Panc1 (cell line): Measurements from ENCODE around the gene SMTNL1. TPM values are rescaled to one million over a fixed set of nuclear protein-coding genes. Genes with fewer than 3 reads are reported as not detected.

Experiments
- ATAC-seq: fragments of 200-7000 bp; cut with Tn5 transposase; 2 replicates; pipeline ENCODE4 v1.9.1; 2020; ENCODE audit warnings: mild to moderate bottlenecking, moderate library complexity
- BruUV-seq: library from RNA; stranded (reverse); fragments of 400-500 nt; replicated peaks from 2 replicates; lab custom pipeline; 2021; lab: Mats Ljungman, UMichigan
- CTCF ChIA-PET: fragments of 300-600 bp; sonication (Branson Sonifier 250); formaldehyde crosslinking; loops from one replicate; lab custom pipeline; 2022; ENCODE audit warnings: antibody characterized with exemption; lab: Charles Lee
- POLR2A ChIA-PET: fragments of 300-600 bp; sonication (Branson Sonifier 250); formaldehyde crosslinking; loops from one replicate; lab custom pipeline; 2022; ENCODE audit warnings: antibody characterized with exemption; lab: Charles Lee
- DNase-seq: peaks from one replicate; pipeline ENCODE4 v3.0.0-alpha.2; 2010; ENCODE audit warnings: low read depth, low spot score
- H3K27ac ChIP-seq: 2 replicates; pipeline ENCODE4 v1.5.1; 2011; ENCODE audit warnings: mild to moderate bottlenecking, low read length, inconsistent platforms
- H3K27me3 ChIP-seq: fragments of 200-500 bp; sonication (Bioruptor generic); 2 replicates; pipeline ENCODE4 v1.6.0; 2014; ENCODE audit warnings: low read length, inconsistent platforms; ENCODE audit not compliant: control insufficient read depth, insufficient read depth
- H3K36me3 ChIP-seq: fragments of 200-500 bp; sonication (Bioruptor generic); 2 replicates; pipeline ENCODE4 v1.5.1; 2014; ENCODE audit warnings: inconsistent platforms, mild to moderate bottlenecking, low read length, moderate library complexity; ENCODE audit not compliant: control insufficient read depth, insufficient read depth
- H3K4me1 ChIP-seq: 2 replicates; pipeline ENCODE4 v1.5.1; 2011; ENCODE audit warnings: inconsistent platforms, mild to moderate bottlenecking, low read length, moderate library complexity; ENCODE audit not compliant: control insufficient read depth, insufficient read depth
- H3K4me3 ChIP-seq, 2 experiments: 2 replicates each; pipeline ENCODE4 v1.5.1; 2011 to 2012; ENCODE audit warnings: low read depth in 2 of 2, low read length in 2 of 2, mild to moderate bottlenecking in 2 of 2, inconsistent platforms in 1 of 2, moderate library complexity in 1 of 2
- H3K9me3 ChIP-seq: fragments of 200-500 bp; sonication (Bioruptor generic); 2 replicates; pipeline ENCODE4 v1.5.1; 2014; ENCODE audit warnings: low read depth, mild to moderate bottlenecking, inconsistent platforms, low read length, moderate library complexity; ENCODE audit not compliant: control insufficient read depth, insufficient read depth
- POLR2AphosphoS5 ChIP-seq: IDR thresholded peaks from 2 replicates; pipeline ENCODE4 v1.6.1; 2012; ENCODE audit warnings: mild to moderate bottlenecking, low read depth, low read length, moderate library complexity
- SIN3A ChIP-seq: IDR thresholded peaks from 2 replicates; pipeline ENCODE4 v1.6.1; 2012; ENCODE audit warnings: low read depth, mild to moderate bottlenecking, low read length, moderate library complexity, borderline replicate concordance; ENCODE audit not compliant: insufficient read depth
- TCF7L2 ChIP-seq: IDR thresholded peaks from 2 replicates; pipeline ENCODE4 v1.6.1; 2011; ENCODE audit warnings: mild to moderate bottlenecking, low read depth, low read length, inconsistent platforms
- in situ Hi-C: cut with HindIII; loops from 2 replicates; pipeline ENCODE4 v1.10.0; 2016; ENCODE audit warnings: low sequenced_read_pairs, low pct_unique_long_range_greater_than_20kb
- intact Hi-C: fragments of 100-400 bp; cut with micrococcal nuclease; formaldehyde crosslinking; loops from one replicate; pipeline ENCODE4 v1.10.0; 2022; ENCODE audit not compliant: unreplicated experiment
- total RNA-seq: library from RNA; stranded (reverse); gene quantifications from one replicate; pipeline ENCODE4 v1.2.1, GENCODE V29; 2021; ENCODE audit not compliant: unreplicated experiment
- TF ChIP-seq, protein P1 (sequence below), 2 experiments: IDR thresholded peaks; 2 replicates each; pipeline ENCODE4 v1.6.1; 2011 to 2012; ENCODE audit warnings: low read depth in 2 of 2, control low read depth in 1 of 2, low read length in 1 of 2, mild to moderate bottlenecking in 1 of 2, moderate library complexity in 1 of 2; ENCODE audit not compliant: insufficient read depth in 1 of 2
- TF ChIP-seq, protein P2 (sequence below): fragments of 450-650 bp; IDR thresholded peaks from 2 replicates; pipeline ENCODE4 v1.5.1; 2017; ENCODE audit warnings: mild to moderate bottlenecking

SMTNL1 gene
- total RNA-seq, 1 experiment from 2014 or later = not detected

DNA sequence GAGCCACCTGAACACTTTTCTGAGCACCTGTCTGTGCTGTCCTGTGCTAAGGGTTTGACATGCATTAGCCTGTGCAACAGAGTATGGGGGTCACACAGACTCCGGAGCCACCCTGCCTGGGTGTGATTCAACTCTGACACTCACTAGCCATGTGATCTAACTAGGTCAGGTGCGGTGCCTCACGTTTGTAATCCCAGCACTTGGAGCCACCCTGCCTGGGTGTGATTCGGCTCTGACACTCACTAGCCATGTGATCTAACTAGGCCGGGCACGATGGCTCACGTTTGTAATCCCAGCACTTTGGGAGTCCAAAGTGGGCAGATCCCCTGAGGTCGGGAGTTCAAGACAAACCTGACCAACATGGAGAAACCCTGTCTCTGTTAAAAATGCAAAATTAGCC is 18.6 kb downstream of the SMTNL1 start:
- Histone ChIP-seq H3K27me3 (no peaks in the 10 kb centered on the region), H3K4me1 (no peaks in the 10 kb centered on the region), H3K27ac (no peak overlapping the region), H3K36me3 (no peaks in the 10 kb centered on the region), H3K4me3 (no peak overlapping the region), H3K9me3 (no peaks in the 10 kb centered on the region)
- ChIA-PET POLR2A (no interaction called here), CTCF (no interaction called here)
- in situ Hi-C loops = no loop called here
- DNase-seq = no peak
- no peak for ATAC-seq
- BruUV-seq = no TSS peak
- intact Hi-C loops = no loop called here
- no peak for TF ChIP-seq POLR2AphosphoS5
- TF ChIP-seq, protein P1, sequence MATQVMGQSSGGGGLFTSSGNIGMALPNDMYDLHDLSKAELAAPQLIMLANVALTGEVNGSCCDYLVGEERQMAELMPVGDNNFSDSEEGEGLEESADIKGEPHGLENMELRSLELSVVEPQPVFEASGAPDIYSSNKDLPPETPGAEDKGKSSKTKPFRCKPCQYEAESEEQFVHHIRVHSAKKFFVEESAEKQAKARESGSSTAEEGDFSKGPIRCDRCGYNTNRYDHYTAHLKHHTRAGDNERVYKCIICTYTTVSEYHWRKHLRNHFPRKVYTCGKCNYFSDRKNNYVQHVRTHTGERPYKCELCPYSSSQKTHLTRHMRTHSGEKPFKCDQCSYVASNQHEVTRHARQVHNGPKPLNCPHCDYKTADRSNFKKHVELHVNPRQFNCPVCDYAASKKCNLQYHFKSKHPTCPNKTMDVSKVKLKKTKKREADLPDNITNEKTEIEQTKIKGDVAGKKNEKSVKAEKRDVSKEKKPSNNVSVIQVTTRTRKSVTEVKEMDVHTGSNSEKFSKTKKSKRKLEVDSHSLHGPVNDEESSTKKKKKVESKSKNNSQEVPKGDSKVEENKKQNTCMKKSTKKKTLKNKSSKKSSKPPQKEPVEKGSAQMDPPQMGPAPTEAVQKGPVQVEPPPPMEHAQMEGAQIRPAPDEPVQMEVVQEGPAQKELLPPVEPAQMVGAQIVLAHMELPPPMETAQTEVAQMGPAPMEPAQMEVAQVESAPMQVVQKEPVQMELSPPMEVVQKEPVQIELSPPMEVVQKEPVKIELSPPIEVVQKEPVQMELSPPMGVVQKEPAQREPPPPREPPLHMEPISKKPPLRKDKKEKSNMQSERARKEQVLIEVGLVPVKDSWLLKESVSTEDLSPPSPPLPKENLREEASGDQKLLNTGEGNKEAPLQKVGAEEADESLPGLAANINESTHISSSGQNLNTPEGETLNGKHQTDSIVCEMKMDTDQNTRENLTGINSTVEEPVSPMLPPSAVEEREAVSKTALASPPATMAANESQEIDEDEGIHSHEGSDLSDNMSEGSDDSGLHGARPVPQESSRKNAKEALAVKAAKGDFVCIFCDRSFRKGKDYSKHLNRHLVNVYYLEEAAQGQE (IDR thresholded peaks at IDR 0.05; ENCODE audit: insufficient read depth in 1 of 2, low read depth in 2 of 2, low read length in 1 of 2) = no peak
- no peak for TF ChIP-seq SIN3A
- no peak for TF ChIP-seq TCF7L2
- TF ChIP-seq, protein P2, sequence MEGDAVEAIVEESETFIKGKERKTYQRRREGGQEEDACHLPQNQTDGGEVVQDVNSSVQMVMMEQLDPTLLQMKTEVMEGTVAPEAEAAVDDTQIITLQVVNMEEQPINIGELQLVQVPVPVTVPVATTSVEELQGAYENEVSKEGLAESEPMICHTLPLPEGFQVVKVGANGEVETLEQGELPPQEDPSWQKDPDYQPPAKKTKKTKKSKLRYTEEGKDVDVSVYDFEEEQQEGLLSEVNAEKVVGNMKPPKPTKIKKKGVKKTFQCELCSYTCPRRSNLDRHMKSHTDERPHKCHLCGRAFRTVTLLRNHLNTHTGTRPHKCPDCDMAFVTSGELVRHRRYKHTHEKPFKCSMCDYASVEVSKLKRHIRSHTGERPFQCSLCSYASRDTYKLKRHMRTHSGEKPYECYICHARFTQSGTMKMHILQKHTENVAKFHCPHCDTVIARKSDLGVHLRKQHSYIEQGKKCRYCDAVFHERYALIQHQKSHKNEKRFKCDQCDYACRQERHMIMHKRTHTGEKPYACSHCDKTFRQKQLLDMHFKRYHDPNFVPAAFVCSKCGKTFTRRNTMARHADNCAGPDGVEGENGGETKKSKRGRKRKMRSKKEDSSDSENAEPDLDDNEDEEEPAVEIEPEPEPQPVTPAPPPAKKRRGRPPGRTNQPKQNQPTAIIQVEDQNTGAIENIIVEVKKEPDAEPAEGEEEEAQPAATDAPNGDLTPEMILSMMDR = no peak

DNA sequence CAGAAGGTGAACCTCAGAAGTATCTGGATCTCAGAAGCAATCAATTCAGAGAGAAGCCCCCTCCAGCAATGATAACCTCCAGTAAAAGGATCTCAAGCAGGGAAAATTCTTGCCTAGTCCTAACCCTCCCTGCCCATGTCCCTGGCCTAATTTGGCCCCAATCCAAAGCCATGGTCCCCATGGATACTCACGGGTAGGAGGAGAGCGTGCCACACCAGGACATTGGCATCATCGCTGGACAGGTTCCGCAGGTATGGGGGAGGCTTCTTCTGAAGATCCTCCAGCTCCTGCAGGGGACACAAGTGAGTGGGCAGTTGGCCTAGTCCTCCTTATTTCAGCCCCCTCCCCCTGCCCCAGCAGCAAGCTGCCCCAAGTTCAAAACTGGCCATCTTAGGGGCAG is 22.8 kb downstream of the SMTNL1 start:
- no peak overlapping the region for H3K4me3 ChIP-seq
- POLR2A ChIA-PET = no interaction called here

DNA sequence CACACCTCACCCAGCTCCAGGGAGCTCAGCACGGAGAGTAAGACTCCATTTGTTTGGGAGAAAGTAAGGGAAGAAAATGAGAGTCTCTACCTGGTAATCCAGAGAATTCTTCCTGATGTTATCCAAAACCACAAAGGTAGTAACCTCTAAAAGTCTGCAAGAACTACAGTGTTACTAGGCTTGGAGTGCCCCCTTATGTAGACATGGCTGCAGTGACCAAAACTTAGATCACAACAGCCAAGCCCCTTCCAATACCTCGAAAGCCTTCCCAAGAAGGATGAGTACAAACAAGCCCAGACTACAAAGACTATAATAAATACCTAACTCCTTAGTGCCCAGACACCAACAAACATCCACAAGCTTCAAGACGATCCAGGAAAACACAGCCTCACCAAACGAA is 25.2 kb downstream of the SMTNL1 start:
- BruUV-seq = no TSS peak
- CTCF ChIA-PET = interaction anchor here (0.7 kb wide), 1 partner anchor 82 kb away, joined by 3 read pairs; no protein-coding TSS in a partner anchor
- DNase-seq (no peak), ATAC-seq (no peak; the same call in 1 of the 2 replicates)
- Histone ChIP-seq H3K27me3 (no peaks in the 10 kb centered on the region), H3K4me3 (no peak overlapping the region), H3K36me3 (no peaks in the 10 kb centered on the region), H3K9me3 (no peaks in the 10 kb centered on the region), H3K27ac (no peak overlapping the region), H3K4me1 (peaks cover 12% of the 10 kb centered on the region)
- in situ Hi-C loops = no loop called here
- intact Hi-C loops = loop anchor here (10.0 kb wide), 1 partner anchor 218 kb away; no protein-coding TSS in a partner anchor
- TF ChIP-seq POLR2AphosphoS5 = no peak
- TF ChIP-seq, protein P1 (IDR thresholded peaks at IDR 0.05; ENCODE audit: insufficient read depth in 1 of 2, low read depth in 2 of 2, low read length in 1 of 2) = no peak
- TF ChIP-seq SIN3A = no peak
- TF ChIP-seq, protein P2 = no peak; the same call in 1 of the 2 replicates
- no peak for TF ChIP-seq TCF7L2
- POLR2A ChIA-PET = no interaction called here

More for the DNA sequence above, 22.8 kb downstream of the SMTNL1 start:
- H3K36me3 ChIP-seq = no peaks in the 10 kb centered on the region
- intact Hi-C loops (loop anchor here (10.0 kb wide), 1 partner anchor 215 kb away; no protein-coding TSS in a partner anchor), in situ Hi-C loops (no loop called here)
- H3K4me1 ChIP-seq = no peaks in the 10 kb centered on the region
- no peak for ATAC-seq
- no peak for TF ChIP-seq TCF7L2
- TF ChIP-seq SIN3A = no peak
- CTCF ChIA-PET = interaction anchor here (0.7 kb wide), 1 partner anchor 69 kb away, joined by 3 read pairs; no protein-coding TSS in a partner anchor
- no peak for DNase-seq
- H3K27me3 ChIP-seq = no peaks in the 10 kb centered on the region
- H3K9me3 ChIP-seq = no peaks in the 10 kb centered on the region
- BruUV-seq = no TSS peak
- H3K27ac ChIP-seq = no peak overlapping the region
